Stimulated activated CD4-positive, alpha-beta T cell treated with anti-CD3 and anti-CD28 coated beads, Interleukin-1b, Interleukin-23, amount 100 ng/mL, for 4 hours (primary cell): Measurements from ENCODE around the gene RND1.
A peak's percentile ranks its signal among the peaks of the same experiment; 100 is the strongest.
"Not testable (repeated sequence)": the region's sequence is repeated elsewhere in the genome, so short reads cannot be mapped to it uniquely, and the experiment has no call there.

Source experiments
- DNase-seq, 2 donors: peaks; one replicate each; pipeline ENCODE4 v3.0.0-alpha.2; 2020; ENCODE audit warnings: low read depth in 2 of 2

RND1 gene

GRCh38 chr12:48868451-48868850, 2.8 kb upstream of the RND1 start:
- no peak for DNase-seq

GRCh38 chr12:48866052-48866711, 512 bp upstream of the RND1 start:
- DNase-seq, result no peak

- DNase-seq, result no peak
Observed at GRCh38 chr12:48863291-48863690, 2.4 kb downstream of the RND1 start.

- DNase-seq, result no peak
Observed at GRCh38 chr12:48862760-48863159, 2.9 kb downstream of the RND1 start.

- no peak for DNase-seq
Observed at GRCh38 chr12:48861111-48861510, 4.6 kb downstream of the RND1 start.

GRCh38 chr12:48860236-48860635, 5.4 kb downstream of the RND1 start:
- DNase-seq, result not testable (repeated sequence)

GRCh38 chr12:48859607-48860006, 6.1 kb downstream of the RND1 start:
- no peak for DNase-seq

- no peak for DNase-seq
Observed at GRCh38 chr12:48858043-48858442, 7.6 kb downstream of the RND1 start.

- DNase-seq, result no peak
Observed at GRCh38 chr12:48857278-48857994, 8.2 kb downstream of the RND1 start.

- no peak for DNase-seq
Observed at GRCh38 chr12:48856379-48856778, 9.3 kb downstream of the RND1 start.

GRCh38 chr12:48854932-48855331, 10.7 kb downstream of the RND1 start:
- not testable (repeated sequence) for DNase-seq

- DNase-seq, result no peak
Observed at GRCh38 chr12:48854488-48854887, 11.2 kb downstream of the RND1 start.

- DNase-seq, result peak; percentile 65 to 88
Observed at GRCh38 chr12:48852734-48853688, 12.7 kb downstream of the RND1 start.

GRCh38 chr12:48851883-48852733, 13.6 kb downstream of the RND1 start, which contains the start of gene DDX23:
Gene DDX23, minus strand, starts transcription at chr12:48852163. Its CDS starts 6,381 bp downstream, at chr12:48845782.
- DNase-seq, result peak; percentile 81 to 86

GRCh38 chr12:48842021-48842420, 23.6 kb downstream of the RND1 start:
- not testable (repeated sequence) for DNase-seq

- no peak for DNase-seq
Observed at GRCh38 chr12:48838048-48838447, 27.6 kb downstream of the RND1 start.

- no peak for DNase-seq
Observed at GRCh38 chr12:48832321-48833060, 33.2 kb downstream of the RND1 start.

- DNase-seq, result no peak
Observed at GRCh38 chr12:48831257-48831656, 34.4 kb downstream of the RND1 start.

- no peak for DNase-seq
Observed at GRCh38 chr12:48828841-48829575, 36.7 kb downstream of the RND1 start.

- DNase-seq, result no peak
Observed at GRCh38 chr12:48828293-48828692, 37.4 kb downstream of the RND1 start.
